ENCODE data around the gene GMPR2. TPM values are rescaled to one million over a fixed set of nuclear protein-coding genes. Genes with fewer than 3 reads are reported as not detected.
"Not testable (repeated sequence)": the region's sequence is repeated elsewhere in the genome, so short reads cannot be mapped to it uniquely, and the experiment has no call there.

Gene GMPR2
- total and polyA plus RNA-seq, 2 experiments from 2014 or later = 60.6 to 70.6 TPM

DNA sequence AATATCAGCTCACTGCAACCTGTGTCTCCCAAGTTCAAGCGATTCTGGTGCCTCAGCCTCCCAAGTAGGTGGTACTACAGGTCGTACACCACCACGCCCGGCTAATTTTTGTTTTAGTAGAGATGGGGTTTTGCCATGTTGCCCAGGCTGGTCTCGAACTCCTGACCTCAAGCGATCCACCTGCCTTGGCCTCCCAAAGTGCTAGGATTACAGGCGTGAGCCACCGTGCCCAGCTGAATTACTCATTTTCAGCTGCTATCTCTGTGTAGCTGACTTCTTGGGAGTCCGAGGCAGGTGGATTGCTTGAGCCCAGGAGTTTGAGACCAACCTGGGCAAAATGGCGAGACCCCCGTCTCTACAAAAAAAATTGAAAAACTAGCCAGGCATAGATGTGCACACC, 12.6 kb downstream of the GMPR2 start:
- H3K4me2 ChIP-seq; H4K20me1 ChIP-seq (replicated peaks; ENCODE audit: insufficient read depth); H3K9me2 ChIP-seq (ENCODE audit: insufficient read depth); H3K4me3 ChIP-seq; H3K9me3 Mint-ChIP-seq; H3K27me3 ChIP-seq (ENCODE audit: insufficient read depth); H3K4me1 Mint-ChIP-seq; H2AFZ ChIP-seq; H3K27ac ChIP-seq (ENCODE audit: low read depth); H3K27ac Mint-ChIP-seq; DNase-seq (ENCODE audit: low spot score); H3K4me3 Mint-ChIP-seq; H3K36me3 ChIP-seq (ENCODE audit: insufficient read depth); H3K79me2 ChIP-seq (replicated peaks; ENCODE audit: insufficient read depth); H3K36me3 Mint-ChIP-seq (ENCODE audit: low read depth); ATAC-seq: not testable (repeated sequence)
- peaks cover 19% of the 10 kb centered on the region for H3K27me3 Mint-ChIP-seq (ENCODE audit: insufficient read depth, low read depth, poor library complexity)
- Histone ChIP-seq H3F3A (replicated peaks; ENCODE audit: low read depth) (peaks cover 11% of the 10 kb centered on the region), H3K4me1 (ENCODE audit: insufficient read depth) (peaks cover 10% of the 10 kb centered on the region)

DNA sequence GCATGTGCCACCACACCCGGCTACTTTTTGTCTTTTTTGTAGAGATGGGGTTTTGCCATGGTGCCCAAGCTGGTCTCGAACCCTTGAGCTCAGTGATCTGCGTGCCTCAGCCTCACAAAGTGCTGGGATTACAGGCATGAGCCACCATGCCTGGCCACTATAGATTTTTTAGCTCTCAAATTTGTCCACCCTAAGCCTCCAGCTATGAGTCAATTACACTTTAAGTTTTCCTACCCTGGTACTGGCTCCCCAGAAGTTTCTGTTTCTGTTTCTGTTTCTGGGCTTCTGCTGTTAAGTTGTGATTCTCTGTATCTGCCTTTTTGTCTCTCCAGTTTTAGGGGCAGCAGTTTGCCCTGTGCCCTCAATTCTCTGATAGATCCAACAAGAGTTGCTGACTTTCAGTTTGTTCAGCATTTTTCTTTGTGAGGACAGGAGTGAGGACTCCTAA, 14.1 kb downstream of the GMPR2 start:
- Mint-ChIP-seq H3K4me1 (peaks cover 6% of the 10 kb centered on the region), H3K36me3 (ENCODE audit: low read depth) (peaks cover 3% of the 10 kb centered on the region; the same call in 1 of the 3 replicates), H3K27ac (no peak overlapping the region), H3K27me3 (ENCODE audit: insufficient read depth, low read depth, poor library complexity) (peaks cover 22% of the 10 kb centered on the region), H3K4me3 (no peak overlapping the region), H3K9me3 (no peaks in the 10 kb centered on the region)
- no peak overlapping the region for H3K4me3 ChIP-seq
- H3K27ac ChIP-seq (ENCODE audit: low read depth) = no peak overlapping the region
- no peak overlapping the region for H2AFZ ChIP-seq
- ATAC-seq (no peak), DNase-seq (ENCODE audit: low spot score) (no peak)
- no peaks in the 10 kb centered on the region for H4K20me1 ChIP-seq (replicated peaks; ENCODE audit: insufficient read depth)
- no peak overlapping the region for H3K4me2 ChIP-seq
- H3K27me3 ChIP-seq (ENCODE audit: insufficient read depth) = peaks cover 3% of the 10 kb centered on the region; the same call in 1 of the 2 replicates
- no peaks in the 10 kb centered on the region for H3K36me3 ChIP-seq (ENCODE audit: insufficient read depth)
- H3K9me2 ChIP-seq (ENCODE audit: insufficient read depth) = no peaks in the 10 kb centered on the region
- no peaks in the 10 kb centered on the region for H3K79me2 ChIP-seq (replicated peaks; ENCODE audit: insufficient read depth)
- H3F3A ChIP-seq (replicated peaks; ENCODE audit: low read depth) = peaks cover 8% of the 10 kb centered on the region
- peaks cover 7% of the 10 kb centered on the region for H3K4me1 ChIP-seq (ENCODE audit: insufficient read depth)
- TF ChIP-seq, protein P1, sequence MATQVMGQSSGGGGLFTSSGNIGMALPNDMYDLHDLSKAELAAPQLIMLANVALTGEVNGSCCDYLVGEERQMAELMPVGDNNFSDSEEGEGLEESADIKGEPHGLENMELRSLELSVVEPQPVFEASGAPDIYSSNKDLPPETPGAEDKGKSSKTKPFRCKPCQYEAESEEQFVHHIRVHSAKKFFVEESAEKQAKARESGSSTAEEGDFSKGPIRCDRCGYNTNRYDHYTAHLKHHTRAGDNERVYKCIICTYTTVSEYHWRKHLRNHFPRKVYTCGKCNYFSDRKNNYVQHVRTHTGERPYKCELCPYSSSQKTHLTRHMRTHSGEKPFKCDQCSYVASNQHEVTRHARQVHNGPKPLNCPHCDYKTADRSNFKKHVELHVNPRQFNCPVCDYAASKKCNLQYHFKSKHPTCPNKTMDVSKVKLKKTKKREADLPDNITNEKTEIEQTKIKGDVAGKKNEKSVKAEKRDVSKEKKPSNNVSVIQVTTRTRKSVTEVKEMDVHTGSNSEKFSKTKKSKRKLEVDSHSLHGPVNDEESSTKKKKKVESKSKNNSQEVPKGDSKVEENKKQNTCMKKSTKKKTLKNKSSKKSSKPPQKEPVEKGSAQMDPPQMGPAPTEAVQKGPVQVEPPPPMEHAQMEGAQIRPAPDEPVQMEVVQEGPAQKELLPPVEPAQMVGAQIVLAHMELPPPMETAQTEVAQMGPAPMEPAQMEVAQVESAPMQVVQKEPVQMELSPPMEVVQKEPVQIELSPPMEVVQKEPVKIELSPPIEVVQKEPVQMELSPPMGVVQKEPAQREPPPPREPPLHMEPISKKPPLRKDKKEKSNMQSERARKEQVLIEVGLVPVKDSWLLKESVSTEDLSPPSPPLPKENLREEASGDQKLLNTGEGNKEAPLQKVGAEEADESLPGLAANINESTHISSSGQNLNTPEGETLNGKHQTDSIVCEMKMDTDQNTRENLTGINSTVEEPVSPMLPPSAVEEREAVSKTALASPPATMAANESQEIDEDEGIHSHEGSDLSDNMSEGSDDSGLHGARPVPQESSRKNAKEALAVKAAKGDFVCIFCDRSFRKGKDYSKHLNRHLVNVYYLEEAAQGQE (IDR thresholded peaks at IDR 0.05; ENCODE audit: unreplicated experiment) = no peak
- TF ChIP-seq EZH2 (IDR thresholded peaks at IDR 0.05; ENCODE audit: low read depth, unreplicated experiment) = no peak
- no peak for TF ChIP-seq EZH2phosphoT487 (IDR thresholded peaks at IDR 0.05; ENCODE audit: unreplicated experiment)
- TF ChIP-seq, protein P2, sequence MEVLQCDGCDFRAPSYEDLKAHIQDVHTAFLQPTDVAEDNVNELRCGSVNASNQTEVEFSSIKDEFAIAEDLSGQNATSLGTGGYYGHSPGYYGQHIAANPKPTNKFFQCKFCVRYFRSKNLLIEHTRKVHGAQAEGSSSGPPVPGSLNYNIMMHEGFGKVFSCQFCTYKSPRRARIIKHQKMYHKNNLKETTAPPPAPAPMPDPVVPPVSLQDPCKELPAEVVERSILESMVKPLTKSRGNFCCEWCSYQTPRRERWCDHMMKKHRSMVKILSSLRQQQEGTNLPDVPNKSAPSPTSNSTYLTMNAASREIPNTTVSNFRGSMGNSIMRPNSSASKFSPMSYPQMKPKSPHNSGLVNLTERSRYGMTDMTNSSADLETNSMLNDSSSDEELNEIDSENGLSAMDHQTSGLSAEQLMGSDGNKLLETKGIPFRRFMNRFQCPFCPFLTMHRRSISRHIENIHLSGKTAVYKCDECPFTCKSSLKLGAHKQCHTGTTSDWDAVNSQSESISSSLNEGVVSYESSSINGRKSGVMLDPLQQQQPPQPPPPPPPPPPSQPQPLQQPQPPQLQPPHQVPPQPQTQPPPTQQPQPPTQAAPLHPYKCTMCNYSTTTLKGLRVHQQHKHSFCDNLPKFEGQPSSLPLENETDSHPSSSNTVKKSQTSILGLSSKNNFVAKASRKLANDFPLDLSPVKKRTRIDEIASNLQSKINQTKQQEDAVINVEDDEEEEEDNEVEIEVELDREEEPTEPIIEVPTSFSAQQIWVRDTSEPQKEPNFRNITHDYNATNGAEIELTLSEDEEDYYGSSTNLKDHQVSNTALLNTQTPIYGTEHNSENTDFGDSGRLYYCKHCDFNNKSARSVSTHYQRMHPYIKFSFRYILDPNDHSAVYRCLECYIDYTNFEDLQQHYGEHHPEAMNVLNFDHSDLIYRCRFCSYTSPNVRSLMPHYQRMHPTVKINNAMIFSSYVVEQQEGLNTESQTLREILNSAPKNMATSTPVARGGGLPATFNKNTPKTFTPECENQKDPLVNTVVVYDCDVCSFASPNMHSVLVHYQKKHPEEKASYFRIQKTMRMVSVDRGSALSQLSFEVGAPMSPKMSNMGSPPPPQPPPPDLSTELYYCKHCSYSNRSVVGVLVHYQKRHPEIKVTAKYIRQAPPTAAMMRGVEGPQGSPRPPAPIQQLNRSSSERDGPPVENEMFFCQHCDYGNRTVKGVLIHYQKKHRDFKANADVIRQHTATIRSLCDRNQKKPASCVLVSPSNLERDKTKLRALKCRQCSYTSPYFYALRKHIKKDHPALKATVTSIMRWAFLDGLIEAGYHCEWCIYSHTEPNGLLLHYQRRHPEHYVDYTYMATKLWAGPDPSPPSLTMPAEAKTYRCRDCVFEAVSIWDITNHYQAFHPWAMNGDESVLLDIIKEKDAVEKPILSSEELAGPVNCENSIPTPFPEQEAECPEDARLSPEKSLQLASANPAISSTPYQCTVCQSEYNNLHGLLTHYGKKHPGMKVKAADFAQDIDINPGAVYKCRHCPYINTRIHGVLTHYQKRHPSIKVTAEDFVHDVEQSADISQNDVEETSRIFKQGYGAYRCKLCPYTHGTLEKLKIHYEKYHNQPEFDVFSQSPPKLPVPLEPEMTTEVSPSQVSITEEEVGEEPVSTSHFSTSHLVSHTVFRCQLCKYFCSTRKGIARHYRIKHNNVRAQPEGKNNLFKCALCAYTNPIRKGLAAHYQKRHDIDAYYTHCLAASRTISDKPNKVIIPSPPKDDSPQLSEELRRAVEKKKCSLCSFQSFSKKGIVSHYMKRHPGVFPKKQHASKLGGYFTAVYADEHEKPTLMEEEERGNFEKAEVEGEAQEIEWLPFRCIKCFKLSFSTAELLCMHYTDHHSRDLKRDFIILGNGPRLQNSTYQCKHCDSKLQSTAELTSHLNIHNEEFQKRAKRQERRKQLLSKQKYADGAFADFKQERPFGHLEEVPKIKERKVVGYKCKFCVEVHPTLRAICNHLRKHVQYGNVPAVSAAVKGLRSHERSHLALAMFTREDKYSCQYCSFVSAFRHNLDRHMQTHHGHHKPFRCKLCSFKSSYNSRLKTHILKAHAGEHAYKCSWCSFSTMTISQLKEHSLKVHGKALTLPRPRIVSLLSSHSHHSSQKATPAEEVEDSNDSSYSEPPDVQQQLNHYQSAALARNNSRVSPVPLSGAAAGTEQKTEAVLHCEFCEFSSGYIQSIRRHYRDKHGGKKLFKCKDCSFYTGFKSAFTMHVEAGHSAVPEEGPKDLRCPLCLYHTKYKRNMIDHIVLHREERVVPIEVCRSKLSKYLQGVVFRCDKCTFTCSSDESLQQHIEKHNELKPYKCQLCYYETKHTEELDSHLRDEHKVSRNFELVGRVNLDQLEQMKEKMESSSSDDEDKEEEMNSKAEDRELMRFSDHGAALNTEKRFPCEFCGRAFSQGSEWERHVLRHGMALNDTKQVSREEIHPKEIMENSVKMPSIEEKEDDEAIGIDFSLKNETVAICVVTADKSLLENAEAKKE (CRISPR knock-in tag; IDR thresholded peaks at IDR 0.05) = no peak
- no peak for TF ChIP-seq JUNB (IDR thresholded peaks at IDR 0.05; ENCODE audit: unreplicated experiment)
- TF ChIP-seq, protein P3, sequence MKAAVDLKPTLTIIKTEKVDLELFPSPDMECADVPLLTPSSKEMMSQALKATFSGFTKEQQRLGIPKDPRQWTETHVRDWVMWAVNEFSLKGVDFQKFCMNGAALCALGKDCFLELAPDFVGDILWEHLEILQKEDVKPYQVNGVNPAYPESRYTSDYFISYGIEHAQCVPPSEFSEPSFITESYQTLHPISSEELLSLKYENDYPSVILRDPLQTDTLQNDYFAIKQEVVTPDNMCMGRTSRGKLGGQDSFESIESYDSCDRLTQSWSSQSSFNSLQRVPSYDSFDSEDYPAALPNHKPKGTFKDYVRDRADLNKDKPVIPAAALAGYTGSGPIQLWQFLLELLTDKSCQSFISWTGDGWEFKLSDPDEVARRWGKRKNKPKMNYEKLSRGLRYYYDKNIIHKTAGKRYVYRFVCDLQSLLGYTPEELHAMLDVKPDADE (IDR thresholded peaks at IDR 0.05) = no peak
- TF ChIP-seq NANOG (IDR thresholded peaks at IDR 0.05; ENCODE audit: borderline replicate concordance) = no peak
- no peak for TF ChIP-seq POLR2AphosphoS5 (IDR thresholded peaks at IDR 0.05; ENCODE audit: low read depth)
- TF ChIP-seq, protein P4, sequence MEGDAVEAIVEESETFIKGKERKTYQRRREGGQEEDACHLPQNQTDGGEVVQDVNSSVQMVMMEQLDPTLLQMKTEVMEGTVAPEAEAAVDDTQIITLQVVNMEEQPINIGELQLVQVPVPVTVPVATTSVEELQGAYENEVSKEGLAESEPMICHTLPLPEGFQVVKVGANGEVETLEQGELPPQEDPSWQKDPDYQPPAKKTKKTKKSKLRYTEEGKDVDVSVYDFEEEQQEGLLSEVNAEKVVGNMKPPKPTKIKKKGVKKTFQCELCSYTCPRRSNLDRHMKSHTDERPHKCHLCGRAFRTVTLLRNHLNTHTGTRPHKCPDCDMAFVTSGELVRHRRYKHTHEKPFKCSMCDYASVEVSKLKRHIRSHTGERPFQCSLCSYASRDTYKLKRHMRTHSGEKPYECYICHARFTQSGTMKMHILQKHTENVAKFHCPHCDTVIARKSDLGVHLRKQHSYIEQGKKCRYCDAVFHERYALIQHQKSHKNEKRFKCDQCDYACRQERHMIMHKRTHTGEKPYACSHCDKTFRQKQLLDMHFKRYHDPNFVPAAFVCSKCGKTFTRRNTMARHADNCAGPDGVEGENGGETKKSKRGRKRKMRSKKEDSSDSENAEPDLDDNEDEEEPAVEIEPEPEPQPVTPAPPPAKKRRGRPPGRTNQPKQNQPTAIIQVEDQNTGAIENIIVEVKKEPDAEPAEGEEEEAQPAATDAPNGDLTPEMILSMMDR (conservative IDR thresholded peaks at IDR 0.05; ENCODE audit: low read depth in 2 of 2) = no peak
- no peak for TF ChIP-seq ZNF114 (CRISPR knock-in tag; IDR thresholded peaks at IDR 0.05)
